Measurements from ENCODE around the gene WBP2. TPM values are rescaled to one million over a fixed set of nuclear protein-coding genes. Genes with fewer than 3 reads are reported as not detected.
A peak's percentile ranks its signal among the peaks of the same experiment; 100 is the strongest.

WBP2 gene
- total RNA-seq, 4 donors from 2014 or later, result 63.5 to 79.7 (median 71.0) TPM

DNA sequence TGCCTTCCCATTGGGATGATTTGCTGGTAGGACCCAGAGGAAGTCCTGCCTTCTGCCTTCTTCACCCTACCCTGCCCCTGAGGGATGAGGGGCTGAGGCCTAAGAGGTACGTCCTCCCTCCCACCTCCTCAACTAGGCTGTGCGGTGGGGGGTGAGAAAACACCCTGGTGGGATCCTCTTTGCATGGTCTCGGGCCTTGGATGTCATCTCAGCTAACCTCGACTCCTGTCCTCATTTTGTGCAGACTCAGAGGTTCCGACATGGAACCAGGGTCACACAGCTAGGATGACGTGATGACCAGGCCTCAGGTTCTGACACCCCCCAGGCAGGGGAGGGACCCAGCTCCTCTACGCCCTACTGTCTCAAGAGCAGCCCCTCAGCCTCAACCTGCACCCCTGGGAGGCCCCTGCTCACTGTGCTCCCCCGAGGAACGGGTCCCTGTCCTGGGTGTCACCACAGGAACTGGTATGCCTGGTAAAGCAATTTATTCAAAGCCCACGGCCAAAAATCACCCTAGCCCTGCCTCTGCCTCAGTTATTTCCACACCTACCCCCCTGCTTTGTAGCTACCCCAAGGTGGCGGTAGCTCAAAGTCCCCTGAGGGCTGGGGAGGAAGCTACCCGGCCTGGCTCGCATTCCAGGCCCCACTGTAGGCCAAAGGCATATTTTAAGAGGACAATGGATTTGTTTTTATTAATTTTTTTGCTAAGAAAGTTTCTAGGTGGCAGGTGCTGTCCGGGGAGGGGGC lies 28.4 kb downstream of the WBP2 start:
- H3K27me3 ChIP-seq, result no peaks in the 10 kb centered on the region
- H3K9me3 ChIP-seq, result no peaks in the 10 kb centered on the region
- H3K36me3 ChIP-seq, result peaks cover 0 to 76% (median 8%) of the 10 kb centered on the region in 3 donors
- no peak for DNase-seq (ENCODE audit: low spot score in 2 of 2)
- H3K27ac ChIP-seq, result peak overlapping the region; percentile 54 to 85 (median 82)
- H3K4me3 ChIP-seq, result no peak overlapping the region
- no peak for TF ChIP-seq EP300 (IDR thresholded peaks at IDR 0.05)
- TF ChIP-seq POLR2A (IDR thresholded peaks at IDR 0.05), result no peak
- no peak for TF ChIP-seq CTCF (IDR thresholded peaks at IDR 0.05)
- 66 to 70% methylated on average over 14 of the region's 14 CpGs for WGBS, 2 donors
- H3K4me1 ChIP-seq, result peaks cover 0 to 45% (median 13%) of the 10 kb centered on the region in 4 donors

DNA sequence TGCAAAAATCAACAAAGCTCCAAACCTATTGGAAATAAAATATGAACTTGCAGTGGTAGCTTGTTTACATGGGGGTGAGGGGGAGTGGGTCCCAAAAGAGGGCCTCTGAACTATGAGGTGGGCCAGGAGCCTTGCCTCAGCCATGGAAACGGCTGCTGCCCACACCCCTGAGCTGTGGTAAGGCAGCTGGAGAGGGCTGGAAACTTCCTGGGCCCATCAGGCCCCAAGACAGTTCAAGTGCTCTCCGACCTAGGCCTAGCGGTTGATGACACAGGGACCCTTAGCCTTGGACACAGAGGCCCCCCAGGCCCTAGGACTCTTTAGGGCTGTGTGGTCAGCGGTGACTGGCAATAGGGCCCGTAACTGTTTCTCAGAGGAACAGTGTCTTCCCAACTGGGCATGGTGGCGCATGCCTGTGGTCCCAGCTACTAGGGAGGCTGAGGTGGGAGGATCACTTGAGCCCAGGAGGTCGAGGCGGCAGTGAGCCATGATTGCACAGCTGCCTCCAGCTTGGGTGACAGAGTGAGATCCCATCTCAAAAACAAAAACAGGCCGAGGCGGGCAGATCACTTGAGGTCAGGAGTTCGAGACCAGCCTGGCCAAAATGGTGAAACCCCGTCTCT lies 29.3 kb downstream of the WBP2 start:
- H3K9me3 ChIP-seq, result no peaks in the 10 kb centered on the region
- H3K27ac ChIP-seq, result peak overlapping the region in 3 of 4 donors; percentile 19 to 85 (median 80)
- 85% methylated on average over 12 of the region's 12 CpGs for WGBS, 2 donors
- TF ChIP-seq POLR2A (IDR thresholded peaks at IDR 0.05) (no peak), CTCF (IDR thresholded peaks at IDR 0.05) (no peak), EP300 (IDR thresholded peaks at IDR 0.05) (no peak)
- peaks cover 0 to 45% (median 13%) of the 10 kb centered on the region in 4 donors for H3K4me1 ChIP-seq
- H3K4me3 ChIP-seq, result no peak overlapping the region
- peaks cover 0 to 79% (median 13%) of the 10 kb centered on the region in 3 donors for H3K36me3 ChIP-seq
- no peak for DNase-seq (ENCODE audit: low spot score in 2 of 2)
- H3K27me3 ChIP-seq, result no peaks in the 10 kb centered on the region

DNA sequence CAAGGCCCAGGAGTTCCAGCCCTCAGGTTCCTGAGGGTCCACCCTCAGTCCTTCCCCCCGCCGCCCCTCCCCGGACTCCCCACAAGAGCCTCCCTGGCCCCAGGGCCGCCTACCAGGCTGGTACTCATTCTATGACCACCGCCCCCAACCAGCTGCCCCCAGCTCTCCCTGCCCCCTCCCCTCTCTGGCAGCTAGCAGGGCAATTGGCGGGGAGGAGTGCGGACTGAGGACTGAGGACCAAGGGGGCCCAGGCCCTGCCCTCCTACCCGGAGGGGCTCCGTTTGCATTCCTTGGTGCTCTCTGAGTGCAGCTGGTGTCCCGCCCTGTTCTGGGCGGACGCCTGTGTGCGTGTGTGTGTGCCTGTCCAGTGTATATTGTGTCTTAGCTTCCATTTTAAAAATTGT lies 30.0 kb downstream of the WBP2 start:
- 66 to 68% methylated on average over 3 to 10 of the region's 13 CpGs for WGBS, 2 donors
- Histone ChIP-seq H3K36me3 (peaks cover 0 to 79% (median 20%) of the 10 kb centered on the region in 3 donors), H3K4me3 (no peak overlapping the region), H3K9me3 (no peaks in the 10 kb centered on the region), H3K4me1 (peaks cover 0 to 45% (median 13%) of the 10 kb centered on the region in 4 donors), H3K27me3 (no peaks in the 10 kb centered on the region), H3K27ac (peak overlapping the region; percentile 52 to 80 (median 62))
- TF ChIP-seq EP300 (IDR thresholded peaks at IDR 0.05), result no peak
- no peak for TF ChIP-seq POLR2A (IDR thresholded peaks at IDR 0.05)
- TF ChIP-seq CTCF (IDR thresholded peaks at IDR 0.05), result no peak
- no peak for DNase-seq (ENCODE audit: low spot score in 2 of 2)

- Histone ChIP-seq H3K4me3 (no peak overlapping the region), H3K27ac (peak overlapping the region; percentile 52 to 80 (median 62)), H3K9me3 (no peaks in the 10 kb centered on the region), H3K27me3 (no peaks in the 10 kb centered on the region), H3K4me1 (peaks cover 0 to 45% (median 13%) of the 10 kb centered on the region in 4 donors), H3K36me3 (peaks cover 0 to 79% (median 25%) of the 10 kb centered on the region in 3 donors)
- TF ChIP-seq CTCF (IDR thresholded peaks at IDR 0.05), result no peak
- TF ChIP-seq EP300 (IDR thresholded peaks at IDR 0.05), result no peak
- 23 to 31% methylated on average over 2 of the region's 2 CpGs for WGBS, 2 donors
- no peak for DNase-seq (ENCODE audit: low spot score in 2 of 2)
These were observed 30.5 kb downstream of the WBP2 start for GRCh38 chr17:75824666-75825065.

- Histone ChIP-seq H3K27ac (peak overlapping the region in 1 of 4 donors; percentile 39), H3K4me1 (peaks cover 0 to 45% (median 13%) of the 10 kb centered on the region in 4 donors), H3K9me3 (no peaks in the 10 kb centered on the region), H3K36me3 (peaks cover 0 to 82% (median 31%) of the 10 kb centered on the region in 3 donors), H3K27me3 (no peaks in the 10 kb centered on the region), H3K4me3 (no peak overlapping the region)
- no peak for TF ChIP-seq EP300 (IDR thresholded peaks at IDR 0.05)
- 81 to 88% methylated on average over 13 of the region's 13 CpGs for WGBS, 2 donors
- DNase-seq (ENCODE audit: low spot score in 2 of 2), result no peak
These were observed 31.0 kb downstream of the WBP2 start for GRCh38 chr17:75824050-75824552.
